Stimulated activated naive B cell treated with anti-CD40 and anti-IgM and Interleukin-4, amounts not matched to agents 10 μg/mL and 1 μg/mL and 100 μg/mL, for 72 hours (primary cell): ENCODE measurements around the gene PINLYP.
A peak's percentile ranks its signal among the peaks of the same experiment; 100 is the strongest.

ENCODE experiments used
- ATAC-seq, 2 donors: fragments of 150-1000 bp; cut with Tn5 transposase; replicated peaks; 2 replicates each; pipeline ENCODE4 v1.10.0; 2021; ENCODE audit warnings: moderate library complexity in 1 of 2
- DNase-seq: peaks from one replicate; pipeline ENCODE4 v3.0.0; 2021
- H3K27ac Mint-ChIP-seq: one replicate; pipeline ENCODE4 v1.8.0; 2022; ENCODE audit warnings: mild to moderate bottlenecking, mixed read lengths
- H3K27me3 Mint-ChIP-seq, 2 donors: one replicate each; pipeline ENCODE4 v1.8.0; 2022; ENCODE audit warnings: mixed read lengths in 2 of 2
- H3K36me3 Mint-ChIP-seq, 2 donors: one replicate each; pipeline ENCODE4 v1.8.0; 2022; ENCODE audit warnings: mixed read lengths in 2 of 2, mild to moderate bottlenecking in 1 of 2
- H3K4me1 Mint-ChIP-seq, 2 donors: one replicate each; pipeline ENCODE4 v1.8.0; 2022; ENCODE audit warnings: mixed read lengths in 2 of 2, mild to moderate bottlenecking in 1 of 2
- H3K4me3 Mint-ChIP-seq, 2 donors: one replicate each; pipeline ENCODE4 v1.8.0; 2022; ENCODE audit warnings: mild to moderate bottlenecking in 2 of 2, mixed read lengths in 2 of 2, moderate library complexity in 1 of 2
- H3K9me3 Mint-ChIP-seq, 2 donors: one replicate each; pipeline ENCODE4 v1.8.0; 2022; ENCODE audit warnings: mixed read lengths in 2 of 2, mild to moderate bottlenecking in 1 of 2

Gene PINLYP

GRCh38 chr19:43575156-43575950, at the start of gene PINLYP, which contains the start of gene XRCC1:
PINLYP (plus strand) TSS chr19:43575801; CDS start chr19:43577192, 1,391 bp downstream.
XRCC1 (minus strand) TSS chr19:43575527; CDS start chr19:43575458, 69 bp downstream.
- DNase-seq, result peak; percentile 93
- Mint-ChIP-seq H3K4me3 (peak within 1 kb of the TSS; percentile 97 to 99), H3K27me3 (no peaks in the 10 kb centered on the region), H3K27ac (peak within 1 kb of the TSS; percentile 98), H3K9me3 (no peaks in the 10 kb centered on the region), H3K36me3 (peaks cover 5 to 19% of the 10 kb centered on the region in 2 donors), H3K4me1 (peaks cover 26 to 59% of the 10 kb centered on the region in 2 donors)
- ATAC-seq, result peak; percentile 98 to 99

- ATAC-seq, result peak; percentile 23 to 28
- no peak for DNase-seq
- Mint-ChIP-seq H3K27me3 (no peaks in the 10 kb centered on the region), H3K9me3 (no peaks in the 10 kb centered on the region), H3K4me1 (peaks cover 17 to 36% of the 10 kb centered on the region in 2 donors), H3K4me3 (peak overlapping the region; percentile 92 to 96), H3K27ac (peak overlapping the region; percentile 91), H3K36me3 (peaks cover 3% of the 10 kb centered on the region in 2 donors)
Measured at GRCh38 chr19:43525836-43526771, 49.5 kb upstream of the PINLYP start.

- ATAC-seq (peak; percentile 71 to 84), DNase-seq (peak; percentile 66)
- no peaks in the 10 kb centered on the region for H3K9me3 Mint-ChIP-seq
- peaks cover 0 to 3% of the 10 kb centered on the region in 2 donors for H3K36me3 Mint-ChIP-seq
- H3K27me3 Mint-ChIP-seq, result no peaks in the 10 kb centered on the region
- H3K27ac Mint-ChIP-seq, result peak within 1 kb of the TSS; percentile 91
- peak within 1 kb of the TSS; percentile 92 to 96 for H3K4me3 Mint-ChIP-seq
- peaks cover 17 to 37% of the 10 kb centered on the region in 2 donors for H3K4me1 Mint-ChIP-seq
Measured at GRCh38 chr19:43526884-43527859, 48.4 kb upstream of the PINLYP start, which contains the start of gene ETHE1. ETHE1 (minus strand) TSS chr19:43527201; CDS start chr19:43527177, 24 bp downstream.

GRCh38 chr19:43527860-43528622, 47.6 kb upstream of the PINLYP start:
- H3K4me1 Mint-ChIP-seq, result peaks cover 21 to 46% of the 10 kb centered on the region in 2 donors
- DNase-seq (no peak), ATAC-seq (no peak)
- H3K4me3 Mint-ChIP-seq, result peak overlapping the region in 1 of 2 donors; percentile 21
- H3K36me3 Mint-ChIP-seq, result no peaks in the 10 kb centered on the region
- H3K27ac Mint-ChIP-seq, result no peak overlapping the region
- no peaks in the 10 kb centered on the region for H3K27me3 Mint-ChIP-seq
- no peaks in the 10 kb centered on the region for H3K9me3 Mint-ChIP-seq

GRCh38 chr19:43532571-43532961, 43.0 kb upstream of the PINLYP start:
- Mint-ChIP-seq H3K4me3 (peak overlapping the region; percentile 84 to 90), H3K9me3 (peaks cover 0 to 1% of the 10 kb centered on the region in 2 donors), H3K27ac (peak overlapping the region; percentile 94), H3K4me1 (peaks cover 14 to 30% of the 10 kb centered on the region in 2 donors), H3K27me3 (no peaks in the 10 kb centered on the region), H3K36me3 (peaks cover 7 to 18% of the 10 kb centered on the region in 2 donors)
- DNase-seq, result no peak
- ATAC-seq, result peak; percentile 42 to 43

- ATAC-seq (peak; percentile 73 to 76), DNase-seq (peak; percentile 95)
- Mint-ChIP-seq H3K4me3 (peak within 1 kb of the TSS; percentile 84 to 90), H3K9me3 (peaks cover 0 to 1% of the 10 kb centered on the region in 2 donors), H3K27me3 (no peaks in the 10 kb centered on the region), H3K36me3 (peaks cover 7 to 20% of the 10 kb centered on the region in 2 donors), H3K27ac (peak within 1 kb of the TSS; percentile 94), H3K4me1 (peaks cover 12 to 27% of the 10 kb centered on the region in 2 donors)
Measured at GRCh38 chr19:43532962-43533545, 42.5 kb upstream of the PINLYP start, which contains the start of gene ZNF575. ZNF575 (plus strand) TSS chr19:43533188; CDS start chr19:43534423, 1,235 bp downstream.

- H3K36me3 Mint-ChIP-seq, result peaks cover 12 to 26% of the 10 kb centered on the region in 2 donors
- ATAC-seq (peak; percentile 77), DNase-seq (peak; percentile 97)
- peak overlapping the region; percentile 84 to 90 for H3K4me3 Mint-ChIP-seq
- H3K27ac Mint-ChIP-seq, result peak overlapping the region; percentile 94
- peaks cover 0 to 3% of the 10 kb centered on the region in 2 donors for H3K9me3 Mint-ChIP-seq
- no peaks in the 10 kb centered on the region for H3K27me3 Mint-ChIP-seq
- H3K4me1 Mint-ChIP-seq, result peaks cover 12 to 27% of the 10 kb centered on the region in 2 donors
Measured at GRCh38 chr19:43533546-43534304, 41.9 kb upstream of the PINLYP start.

- H3K9me3 Mint-ChIP-seq, result peaks cover 4 to 5% of the 10 kb centered on the region in 2 donors
- H3K4me1 Mint-ChIP-seq, result peaks cover 12 to 27% of the 10 kb centered on the region in 2 donors
- no peak for ATAC-seq
- no peaks in the 10 kb centered on the region for H3K27me3 Mint-ChIP-seq
- peak overlapping the region; percentile 84 to 90 for H3K4me3 Mint-ChIP-seq
- no peak for DNase-seq
- H3K27ac Mint-ChIP-seq, result peak overlapping the region; percentile 47
- H3K36me3 Mint-ChIP-seq, result peaks cover 18 to 32% of the 10 kb centered on the region in 2 donors
Measured at GRCh38 chr19:43534305-43534815, 41.2 kb upstream of the PINLYP start.

GRCh38 chr19:43534816-43535761, 40.5 kb upstream of the PINLYP start:
- H3K36me3 Mint-ChIP-seq, result peaks cover 24 to 40% of the 10 kb centered on the region in 2 donors
- H3K4me3 Mint-ChIP-seq, result peak overlapping the region; percentile 33 to 42
- DNase-seq, result peak; percentile 27
- peaks cover 5% of the 10 kb centered on the region in 2 donors for H3K9me3 Mint-ChIP-seq
- peaks cover 12 to 27% of the 10 kb centered on the region in 2 donors for H3K4me1 Mint-ChIP-seq
- H3K27me3 Mint-ChIP-seq, result no peaks in the 10 kb centered on the region
- H3K27ac Mint-ChIP-seq, result peak overlapping the region; percentile 91
- no peak for ATAC-seq

- H3K36me3 Mint-ChIP-seq, result peaks cover 51 to 68% of the 10 kb centered on the region in 2 donors
- ATAC-seq (no peak), DNase-seq (no peak)
- H3K27ac Mint-ChIP-seq, result no peak overlapping the region
- H3K9me3 Mint-ChIP-seq, result peaks cover 5% of the 10 kb centered on the region in 2 donors
- H3K4me1 Mint-ChIP-seq, result peaks cover 6 to 10% of the 10 kb centered on the region in 2 donors
- no peaks in the 10 kb centered on the region for H3K27me3 Mint-ChIP-seq
- H3K4me3 Mint-ChIP-seq, result no peak overlapping the region
Measured at GRCh38 chr19:43538922-43539321, 36.7 kb upstream of the PINLYP start.
